Mesothelial cell of epicardium (in vitro differentiated cells): ENCODE results near the gene ISCU. TPM values are rescaled to one million over a fixed set of nuclear protein-coding genes. Genes with fewer than 3 reads are reported as not detected.
A peak's percentile ranks its signal among the peaks of the same experiment; 100 is the strongest.

Experiments
- DNase-seq, 2 experiments: peaks; one replicate each; pipeline ENCODE4 v3.0.0; 2021; ENCODE audit warnings: low spot score in 2 of 2; ENCODE audit not compliant: unreplicated experiment in 2 of 2
- H3K27ac Mint-ChIP-seq: 2 replicates; pipeline ENCODE4 v1.8.0; 2021; ENCODE audit warnings: mixed read lengths
- H3K27me3 Mint-ChIP-seq: 2 replicates; pipeline ENCODE4 v1.8.0; 2021; ENCODE audit warnings: low read depth, mixed read lengths
- H3K36me3 Mint-ChIP-seq: 2 replicates; pipeline ENCODE4 v1.8.0; 2021; ENCODE audit warnings: mixed read lengths
- H3K4me1 Mint-ChIP-seq: 2 replicates; pipeline ENCODE4 v1.8.0; 2021; ENCODE audit warnings: mixed read lengths
- H3K4me3 Mint-ChIP-seq: 2 replicates; pipeline ENCODE4 v1.8.0; 2021; ENCODE audit warnings: mild to moderate bottlenecking, moderate library complexity, mixed read lengths
- H3K9me3 Mint-ChIP-seq: 2 replicates; pipeline ENCODE4 v1.8.0; 2021; ENCODE audit warnings: mixed read lengths
- CTCF ChIP-seq: fragments of 200-600 bp; sonication (generic); IDR thresholded peaks from one replicate; pipeline ENCODE4 v1.5.0; 2021; ENCODE audit warnings: antibody characterized with exemption; ENCODE audit not compliant: unreplicated experiment
- total RNA-seq: library from RNA; stranded (reverse); gene quantifications from 3 replicates; pipeline ENCODE4 v1.2.1, GENCODE V29; 2021

ISCU gene
- total RNA-seq, 1 donor from 2014 or later = 64.9 TPM

DNA sequence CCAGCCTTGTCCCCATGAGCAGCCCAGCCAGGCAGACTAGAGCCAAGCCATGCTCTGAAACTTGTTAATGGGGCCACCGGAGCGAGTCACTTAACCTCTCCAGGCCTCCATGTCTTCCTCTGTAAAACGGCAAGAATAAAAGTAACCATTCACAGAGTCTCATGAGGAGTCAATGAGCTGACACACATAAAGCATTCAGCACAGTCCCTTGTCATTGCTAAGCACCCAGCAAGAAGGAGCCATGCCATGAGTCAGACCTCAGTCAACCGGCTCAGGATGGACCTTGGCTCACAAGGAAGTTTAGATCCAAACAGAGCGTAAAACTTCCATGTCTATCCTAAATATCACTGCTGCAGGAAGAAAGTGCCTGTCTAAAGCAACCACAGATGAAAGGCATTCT is 36.7 kb upstream of the ISCU start:
- no peak for DNase-seq
- no peak overlapping the region for H3K4me3 Mint-ChIP-seq
- TF ChIP-seq CTCF = no peak
- H3K27ac Mint-ChIP-seq = no peak overlapping the region
- H3K4me1 Mint-ChIP-seq = no peaks in the 10 kb centered on the region
- no peaks in the 10 kb centered on the region for H3K27me3 Mint-ChIP-seq
- no peaks in the 10 kb centered on the region for H3K9me3 Mint-ChIP-seq
- peaks cover 49% of the 10 kb centered on the region for H3K36me3 Mint-ChIP-seq

GRCh38 chr12:108526482-108527165 is 35.8 kb upstream of the ISCU start:
- H3K36me3 Mint-ChIP-seq = peaks cover 47% of the 10 kb centered on the region
- H3K9me3 Mint-ChIP-seq = no peaks in the 10 kb centered on the region
- H3K4me3 Mint-ChIP-seq = no peak overlapping the region
- H3K4me1 Mint-ChIP-seq = no peaks in the 10 kb centered on the region
- no peak overlapping the region for H3K27ac Mint-ChIP-seq
- no peak for DNase-seq
- no peaks in the 10 kb centered on the region for H3K27me3 Mint-ChIP-seq
- TF ChIP-seq CTCF = no peak

DNA sequence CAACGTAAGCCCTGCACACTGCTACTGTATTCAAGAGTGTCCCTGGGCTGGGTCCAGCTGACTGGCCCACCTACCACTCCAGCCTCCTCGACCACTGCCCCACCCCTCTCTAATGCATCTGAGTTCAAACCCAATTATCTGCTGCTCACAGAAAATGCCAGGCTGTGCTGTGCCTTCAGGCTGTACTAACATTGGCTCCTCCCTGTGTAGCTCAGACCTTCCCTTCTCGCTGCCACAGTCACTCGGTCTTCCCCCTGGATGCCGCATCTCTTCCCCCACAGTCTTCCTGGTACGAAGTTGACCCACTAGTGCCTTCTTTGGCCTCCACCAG is 35.3 kb upstream of the ISCU start:
- no peak for DNase-seq
- Mint-ChIP-seq H3K4me3 (no peak overlapping the region), H3K27ac (no peak overlapping the region), H3K9me3 (no peaks in the 10 kb centered on the region), H3K4me1 (peaks cover under 1% of the 10 kb centered on the region), H3K27me3 (no peaks in the 10 kb centered on the region), H3K36me3 (peaks cover 43% of the 10 kb centered on the region)
- TF ChIP-seq CTCF = no peak

- Mint-ChIP-seq H3K27me3 (no peaks in the 10 kb centered on the region), H3K9me3 (no peaks in the 10 kb centered on the region), H3K36me3 (peaks cover 43% of the 10 kb centered on the region), H3K4me3 (no peak overlapping the region), H3K4me1 (peaks cover 7% of the 10 kb centered on the region), H3K27ac (no peak overlapping the region)
- no peak for DNase-seq
- TF ChIP-seq CTCF = no peak
These were observed 32.2 kb upstream of the ISCU start for GRCh38 chr12:108530161-108530560.

DNA sequence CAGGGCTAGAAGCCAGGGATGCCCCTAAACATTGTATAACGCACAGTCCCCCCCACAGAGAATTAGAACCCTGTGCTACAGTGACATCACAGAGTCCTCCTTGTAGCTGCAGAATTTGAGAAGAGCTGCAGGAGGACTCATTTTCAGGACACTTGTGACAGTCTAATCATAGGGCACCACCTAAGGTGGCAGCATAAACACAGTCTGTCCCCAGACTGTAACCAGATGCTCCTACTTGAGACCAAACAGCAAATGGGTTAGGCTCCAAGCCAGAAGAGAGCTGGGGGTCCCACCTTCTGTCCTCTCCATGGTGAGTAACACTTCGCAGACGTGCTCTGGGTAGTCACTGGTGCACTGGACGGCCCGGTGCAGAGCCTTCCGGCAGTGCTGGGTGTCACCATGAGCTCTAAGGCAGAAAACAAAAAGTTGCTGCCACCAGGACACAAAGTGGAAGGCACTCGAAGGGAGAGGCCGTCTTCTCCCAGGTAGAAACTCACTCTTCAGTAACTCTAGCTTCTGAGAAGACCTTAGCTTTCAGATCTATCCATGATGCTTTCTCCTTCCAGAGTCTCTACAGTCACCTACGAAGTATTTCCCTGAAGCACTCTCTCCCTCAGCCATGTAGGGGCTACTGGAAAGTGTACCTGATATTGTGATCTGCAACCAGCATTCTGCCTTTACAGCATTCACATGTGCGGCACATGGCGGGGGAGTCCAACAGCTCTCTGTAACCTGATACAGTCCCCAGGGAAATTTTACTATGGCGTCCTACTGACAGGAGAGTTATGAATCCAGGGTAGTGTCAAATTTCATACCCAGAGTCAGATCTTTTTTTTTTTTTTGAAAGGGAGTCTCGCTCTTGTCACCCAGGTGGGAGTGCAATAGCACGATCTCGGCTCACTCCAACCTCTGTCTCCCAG is 30.2 kb upstream of the ISCU start:
- Mint-ChIP-seq H3K4me3 (no peak overlapping the region), H3K36me3 (peaks cover 46% of the 10 kb centered on the region), H3K4me1 (peaks cover 7% of the 10 kb centered on the region), H3K27ac (peak overlapping the region; percentile 89), H3K27me3 (no peaks in the 10 kb centered on the region), H3K9me3 (no peaks in the 10 kb centered on the region)
- TF ChIP-seq CTCF = no peak
- DNase-seq = no peak
